Astrocyte (in vitro differentiated cells and primary cell): ENCODE measurements around the gene GCK.
"Not testable (repeated sequence)": the region's sequence is repeated elsewhere in the genome, so short reads cannot be mapped to it uniquely, and the experiment has no call there.

ENCODE experiments used
- CTCF ChIP-seq: IDR thresholded peaks from 2 replicates; pipeline ENCODE4 v1.5.1; 2011; ENCODE audit warnings: low read depth, mild to moderate bottlenecking, inconsistent platforms, low read length, moderate library complexity; ENCODE audit not compliant: insufficient read depth
- EZH2 ChIP-seq: IDR thresholded peaks from 2 replicates; pipeline ENCODE4 v1.6.1; 2012; ENCODE audit warnings: mild to moderate bottlenecking, low read length, inconsistent platforms; ENCODE audit not compliant: insufficient read depth

GRCh38 chr7:44171901-44172300 lies 17.3 kb downstream of the GCK start:
- not testable (repeated sequence) for TF ChIP-seq CTCF, EZH2
